GM23338 (cell line): ENCODE results near the gene HOXD8. TPM values are rescaled to one million over a fixed set of nuclear protein-coding genes. Genes with fewer than 3 reads are reported as not detected.

Experiments used
- ATAC-seq: fragments of 200-7000 bp; cut with Tn5 transposase; 3 replicates; pipeline ENCODE4 v1.9.1; 2020
- DNase-seq: peaks from one replicate; pipeline ENCODE4 v3.0.0-alpha.2; 2015; ENCODE audit warnings: low spot score
- H2AFZ ChIP-seq: fragments of 200-600 bp; sonication (generic); 2 replicates; pipeline ENCODE4 v1.8.0; 2016; ENCODE audit warnings: antibody characterized with exemption, mild to moderate bottlenecking, moderate library complexity
- H3F3A ChIP-seq: fragments of 200-600 bp; sonication (generic); replicated peaks from 2 replicates; pipeline ENCODE4 v1.8.0; 2017; ENCODE audit warnings: antibody characterized with exemption, mixed run types, low read depth
- H3K27ac ChIP-seq: fragments of 200-600 bp; sonication (generic); 2 replicates; pipeline ENCODE4 v1.6.1; 2016; ENCODE audit warnings: low read depth
- H3K27me3 ChIP-seq: fragments of 200-600 bp; sonication (generic); 2 replicates; pipeline ENCODE4 v1.8.0; 2016; ENCODE audit warnings: mild to moderate bottlenecking, mixed run types, moderate library complexity; ENCODE audit not compliant: insufficient read depth
- H3K36me3 ChIP-seq: fragments of 200-600 bp; sonication (generic); 2 replicates; pipeline ENCODE4 v1.8.0; 2016; ENCODE audit warnings: mild to moderate bottlenecking; ENCODE audit not compliant: insufficient read depth
- H3K4me1 ChIP-seq: fragments of 200-600 bp; sonication (generic); 2 replicates; pipeline ENCODE4 v1.8.0; 2016; ENCODE audit warnings: mild to moderate bottlenecking, moderate library complexity; ENCODE audit not compliant: insufficient read depth
- H3K4me2 ChIP-seq: fragments of 200-600 bp; sonication (generic); 2 replicates; pipeline ENCODE4 v1.7.1; 2017; ENCODE audit warnings: mixed run types
- H3K4me3 ChIP-seq: fragments of 200-600 bp; sonication (generic); 2 replicates; pipeline ENCODE4 v1.6.1; 2016; ENCODE audit warnings: mixed run types
- H3K79me2 ChIP-seq: fragments of 200-600 bp; sonication (generic); replicated peaks from 2 replicates; pipeline ENCODE4 v1.8.0; 2017; ENCODE audit warnings: mild to moderate bottlenecking; ENCODE audit not compliant: insufficient read depth
- H3K9me2 ChIP-seq: fragments of 200-600 bp; sonication (generic); 2 replicates; pipeline ENCODE4 v1.8.0; 2017; ENCODE audit not compliant: insufficient read depth
- H4K20me1 ChIP-seq: fragments of 200-600 bp; sonication (generic); replicated peaks from 2 replicates; pipeline ENCODE4 v1.8.0; 2017; ENCODE audit warnings: mild to moderate bottlenecking; ENCODE audit not compliant: insufficient read depth
- H3K27ac Mint-ChIP-seq: 2 replicates; pipeline ENCODE4 v1.8.0; 2020; ENCODE audit warnings: inconsistent platforms, mild to moderate bottlenecking, moderate library complexity, mixed read lengths
- H3K27me3 Mint-ChIP-seq: 3 replicates; pipeline ENCODE4 v1.8.0; 2022; ENCODE audit warnings: low read depth, mild to moderate bottlenecking, moderate library complexity, mixed read lengths, inconsistent platforms; ENCODE audit not compliant: insufficient read depth, poor library complexity
- H3K36me3 Mint-ChIP-seq: 3 replicates; pipeline ENCODE4 v1.8.0; 2021; ENCODE audit warnings: low read depth, mild to moderate bottlenecking, inconsistent platforms, moderate library complexity, mixed read lengths
- H3K4me1 Mint-ChIP-seq: 3 replicates; pipeline ENCODE4 v1.8.0; 2020; ENCODE audit warnings: mild to moderate bottlenecking, inconsistent platforms, mixed read lengths
- H3K4me3 Mint-ChIP-seq: 3 replicates; pipeline ENCODE4 v1.8.0; 2021; ENCODE audit warnings: moderate library complexity, mild to moderate bottlenecking, inconsistent platforms, mixed read lengths
- H3K9me3 Mint-ChIP-seq: 3 replicates; pipeline ENCODE4 v1.8.0; 2020; ENCODE audit warnings: moderate library complexity, mild to moderate bottlenecking, inconsistent platforms, mixed read lengths
- EZH2 ChIP-seq: fragments of 200-600 bp; sonication (generic); IDR thresholded peaks from one replicate; pipeline ENCODE4 v1.8.0; 2017; ENCODE audit warnings: antibody characterized with exemption, mild to moderate bottlenecking, low read depth; ENCODE audit not compliant: unreplicated experiment
- EZH2phosphoT487 ChIP-seq: fragments of 200-600 bp; sonication (generic); IDR thresholded peaks from one replicate; pipeline ENCODE4 v1.8.1; 2018; ENCODE audit warnings: antibody characterized with exemption; ENCODE audit not compliant: unreplicated experiment
- NANOG ChIP-seq: IDR thresholded peaks from 2 replicates; pipeline ENCODE4 v1.6.1; 2016; ENCODE audit warnings: antibody characterized with exemption, borderline replicate concordance
- STAT1 ChIP-seq: IDR thresholded peaks from one replicate; pipeline ENCODE4 v1.6.1; 2016; ENCODE audit warnings: antibody characterized with exemption; ENCODE audit not compliant: unreplicated experiment
- polyA plus RNA-seq: library from polyadenylated mRNA; unstranded; fragments of >200 nt; fragmentation: Nextera tagmentation; extraction: Ambion mirVana; gene quantifications from 2 replicates; pipeline ENCODE4 v1.2.1, GENCODE V29; 2016
- total RNA-seq: library from RNA; depleted of rRNA; stranded (reverse); fragments of >200 nt; shearing (Covaris generic); gene quantifications from 2 replicates; pipeline ENCODE4 v1.2.3, GENCODE V29; 2014
- TF ChIP-seq, protein P1 (sequence below): IDR thresholded peaks from 2 replicates; pipeline ENCODE4 v1.6.1; 2016; ENCODE audit warnings: antibody characterized with exemption

Gene HOXD8
- total and polyA plus RNA-seq, 2 experiments from 2014 or later: not detected

DNA sequence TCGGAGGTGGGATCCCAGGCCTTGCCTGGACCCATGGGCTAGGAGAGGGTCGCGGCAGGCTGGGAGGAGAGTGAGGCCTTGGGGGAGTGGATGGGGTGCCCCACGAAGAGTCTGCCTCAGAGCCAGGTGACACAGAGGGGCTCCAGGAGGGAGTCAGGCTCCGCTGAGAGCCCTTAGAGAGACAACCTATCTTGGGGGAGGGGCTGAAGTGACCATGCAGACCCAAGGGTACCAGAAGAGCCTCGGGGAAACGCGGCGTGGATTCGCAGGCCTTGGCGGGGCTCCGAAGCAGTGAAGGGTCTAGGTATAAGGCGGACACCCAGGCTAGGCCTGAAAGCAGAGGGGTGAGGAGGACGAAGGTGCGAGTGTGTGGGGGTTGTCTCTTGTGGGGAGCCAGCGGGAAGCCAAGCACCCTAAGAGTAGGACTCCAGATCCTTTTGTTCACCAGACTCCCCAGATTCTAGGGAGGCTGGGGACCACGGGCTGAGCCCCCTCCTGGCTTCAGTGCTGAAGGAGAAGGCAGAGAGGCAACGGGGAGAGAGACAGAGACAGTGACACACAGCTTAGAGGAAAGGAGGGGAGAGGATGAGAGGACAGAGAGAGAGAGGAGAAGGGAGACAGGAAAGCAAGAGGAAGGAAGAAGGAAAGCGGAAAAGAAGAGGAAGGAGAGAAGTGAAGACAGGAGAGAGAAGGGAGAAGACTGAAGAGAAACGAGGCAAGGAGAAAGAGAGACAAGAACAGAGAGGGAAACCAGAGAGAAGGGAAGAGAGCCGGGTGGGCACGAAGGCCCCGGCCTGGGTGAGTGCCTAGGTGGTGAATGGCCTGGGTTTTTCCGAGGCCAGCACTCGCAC is 23.6 kb upstream of the HOXD8 start:
- H3K9me3 Mint-ChIP-seq: peaks cover 5% of the 10 kb centered on the region; the same call in 2 of the 3 replicates
- TF ChIP-seq EZH2 (peak; percentile 94), STAT1 (no peak)
- ATAC-seq (peak; percentile 3), DNase-seq (peak; percentile 20)
- H3K4me2 ChIP-seq: peak overlapping the region; percentile 78
- no peaks in the 10 kb centered on the region for H3K9me2 ChIP-seq
- peaks cover 99% of the 10 kb centered on the region for H3K27me3 ChIP-seq
- peaks cover 35% of the 10 kb centered on the region for H3F3A ChIP-seq
- peaks cover 49% of the 10 kb centered on the region for H4K20me1 ChIP-seq
- H3K27me3 Mint-ChIP-seq: peaks cover 94% of the 10 kb centered on the region
- H2AFZ ChIP-seq: no peak overlapping the region
- H3K4me3 ChIP-seq: peak overlapping the region; percentile 48; the same call in 1 of the 2 replicates
- H3K27ac Mint-ChIP-seq: no peak overlapping the region
- no peak overlapping the region for H3K27ac ChIP-seq
- peaks cover 46% of the 10 kb centered on the region for H3K4me1 ChIP-seq
- no peaks in the 10 kb centered on the region for H3K79me2 ChIP-seq
- H3K36me3 ChIP-seq: no peaks in the 10 kb centered on the region; the same call in 1 of the 2 replicates
- no peaks in the 10 kb centered on the region; the same call in 2 of the 3 replicates for H3K36me3 Mint-ChIP-seq
- peaks cover 33% of the 10 kb centered on the region for H3K4me1 Mint-ChIP-seq
- peak overlapping the region; percentile 51 for H3K4me3 Mint-ChIP-seq

DNA sequence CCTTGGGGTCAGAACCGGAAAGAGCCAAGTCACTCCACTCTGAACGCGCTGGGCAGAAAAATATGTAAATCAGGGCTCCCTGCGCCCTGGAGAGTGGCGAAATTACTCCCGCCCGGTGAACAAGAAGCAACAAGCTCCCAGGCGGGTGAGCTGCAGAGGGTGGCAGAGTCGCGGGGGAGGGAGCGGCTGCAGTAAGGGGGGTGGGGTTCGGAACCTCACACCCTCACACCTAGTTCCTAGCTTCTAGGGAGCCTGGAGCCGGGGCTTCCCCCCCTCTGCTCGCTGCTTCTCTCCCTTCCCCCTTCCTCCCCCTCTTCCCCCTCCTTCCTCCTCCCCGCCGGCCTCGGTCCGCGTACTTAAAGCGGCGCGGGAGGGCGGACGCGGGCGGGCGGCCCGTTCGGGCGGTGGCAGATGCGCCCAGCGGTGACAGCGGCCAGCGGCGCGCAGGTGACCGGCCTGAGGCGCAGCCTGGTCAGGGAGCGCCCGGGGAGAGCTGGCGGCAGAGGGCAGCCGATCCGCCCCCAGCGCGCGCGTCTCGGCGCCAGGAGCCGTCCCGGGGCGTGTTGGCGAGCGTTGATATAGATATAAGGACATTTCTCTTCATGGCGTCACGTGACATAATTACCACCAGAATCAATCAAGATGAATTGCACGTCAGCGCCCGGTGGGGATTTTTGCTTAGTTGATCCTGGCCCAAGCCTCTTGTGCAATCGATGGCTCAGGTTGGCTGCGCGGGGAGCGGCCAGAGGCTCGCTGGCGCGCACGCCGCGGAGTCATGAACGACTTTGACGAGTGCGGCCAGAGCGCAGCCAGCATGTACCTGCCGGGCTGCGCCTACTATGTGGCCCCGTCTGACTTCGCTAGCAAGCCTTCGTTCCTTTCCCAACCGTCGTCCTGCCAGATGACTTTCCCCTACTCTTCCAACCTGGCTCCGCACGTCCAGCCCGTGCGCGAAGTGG is 22.6 kb upstream of the HOXD8 start, which contains the start of gene HOXD11:
TSS of gene HOXD11 (plus strand) at position 700 of the 959 bp plus-strand sequence. CDS start at position 776, 76 bp downstream.
- no peak for TF ChIP-seq EZH2phosphoT487
- TF ChIP-seq STAT1: no peak
- TF ChIP-seq, protein P1, sequence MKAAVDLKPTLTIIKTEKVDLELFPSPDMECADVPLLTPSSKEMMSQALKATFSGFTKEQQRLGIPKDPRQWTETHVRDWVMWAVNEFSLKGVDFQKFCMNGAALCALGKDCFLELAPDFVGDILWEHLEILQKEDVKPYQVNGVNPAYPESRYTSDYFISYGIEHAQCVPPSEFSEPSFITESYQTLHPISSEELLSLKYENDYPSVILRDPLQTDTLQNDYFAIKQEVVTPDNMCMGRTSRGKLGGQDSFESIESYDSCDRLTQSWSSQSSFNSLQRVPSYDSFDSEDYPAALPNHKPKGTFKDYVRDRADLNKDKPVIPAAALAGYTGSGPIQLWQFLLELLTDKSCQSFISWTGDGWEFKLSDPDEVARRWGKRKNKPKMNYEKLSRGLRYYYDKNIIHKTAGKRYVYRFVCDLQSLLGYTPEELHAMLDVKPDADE: no peak
- peak; percentile 95 for TF ChIP-seq EZH2
- TF ChIP-seq NANOG: no peak
- DNase-seq (peak; percentile 83), ATAC-seq (peak; percentile 15)
- H3K4me1 Mint-ChIP-seq: peaks cover 33% of the 10 kb centered on the region
- Histone ChIP-seq H3K4me2 (peak within 1 kb of the TSS; percentile 78), H3K9me2 (no peaks in the 10 kb centered on the region), H4K20me1 (peaks cover 40% of the 10 kb centered on the region), H3K4me1 (peaks cover 41% of the 10 kb centered on the region), H3K36me3 (no peaks in the 10 kb centered on the region; the same call in 1 of the 2 replicates), H3F3A (peaks cover 35% of the 10 kb centered on the region), H2AFZ (no peak within 1 kb of the TSS), H3K79me2 (no peaks in the 10 kb centered on the region), H3K4me3 (peak within 1 kb of the TSS; percentile 48), H3K27me3 (peaks cover 99% of the 10 kb centered on the region), H3K27ac (no peak within 1 kb of the TSS)
- peaks cover 94% of the 10 kb centered on the region for H3K27me3 Mint-ChIP-seq
- peak within 1 kb of the TSS; percentile 60 for H3K4me3 Mint-ChIP-seq
- peaks cover 5% of the 10 kb centered on the region for H3K9me3 Mint-ChIP-seq
- no peak within 1 kb of the TSS for H3K27ac Mint-ChIP-seq
- H3K36me3 Mint-ChIP-seq: no peaks in the 10 kb centered on the region; the same call in 2 of the 3 replicates
